K562 (cell line): Measurements from ENCODE around the gene FBXL13. TPM values are rescaled to one million over a fixed set of nuclear protein-coding genes. Genes with fewer than 3 reads are reported as not detected.

Experiments
- ATAC-seq: fragments of 200-7000 bp; cut with Tn5 transposase; 3 replicates; pipeline ENCODE4 v1.9.1; 2020; ENCODE audit warnings: moderate library complexity
- BruUV-seq: library from RNA; stranded (reverse); fragments of 400-500 nt; replicated peaks from 2 replicates; lab custom pipeline; 2021; lab: Mats Ljungman, UMichigan
- CTCF ChIA-PET: fragments of 300-600 bp; formaldehyde crosslinking; extraction: SDS; loops from one replicate; lab custom pipeline; 2021; ENCODE audit warnings: low intra/inter-chr PET ratio; lab: Yijun Ruan, JAX
- POLR2A ChIA-PET: fragments of 300-600, 350-650 bp; sonication (Branson Sonifier 250); formaldehyde crosslinking; extraction: SDS; loops from one replicate; lab custom pipeline; 2021; ENCODE audit warnings: antibody characterized with exemption, inconsistent platforms; lab: Yijun Ruan, JAX
- DNase-seq, 4 experiments: peaks; one replicate each; pipeline versions ENCODE4 v3.0.0 to v3.0.0-alpha.2; 2011 to 2018; ENCODE audit warnings: low spot score in 3 of 4, mixed read lengths in 3 of 4; ENCODE audit errors: extremely low read depth in 1 of 4
- FAIRE-seq: peaks from 2 replicates; lab custom pipeline; 2011; peaks lifted over from hg19 to GRCh38; lab: Jason Lieb, UNC
- H2AFZ ChIP-seq: 2 replicates; pipeline ENCODE4 v1.6.0; 2011; ENCODE audit warnings: low read depth, low read length, control low read depth, inconsistent platforms
- H3K27ac ChIP-seq: fragments of 200-600 bp; 3 replicates; pipeline ENCODE4 v1.8.0; 2011; ENCODE audit warnings: low read depth, mild to moderate bottlenecking, control low read depth, inconsistent platforms, low read length, moderate library complexity, mixed read lengths; ENCODE audit errors: extremely low read depth
- H3K27me3 ChIP-seq, 2 experiments: fragments of 300-600 bp in 1 of 2; 2 replicates in 1 of 2; 3 replicates in 1 of 2; pipeline versions ENCODE4 v1.6.0 to v1.8.0; 2011; ENCODE audit warnings: inconsistent platforms in 2 of 2, low read length in 2 of 2, mild to moderate bottlenecking in 1 of 2, mixed read lengths in 1 of 2, moderate library complexity in 1 of 2; ENCODE audit not compliant: control insufficient read depth in 2 of 2, insufficient read depth in 2 of 2
- H3K36me3 ChIP-seq: fragments of 300-600 bp; 3 replicates; pipeline ENCODE4 v1.8.0; 2011; ENCODE audit warnings: mild to moderate bottlenecking, low read length, inconsistent platforms; ENCODE audit not compliant: control insufficient read depth, insufficient read depth
- H3K4me1 ChIP-seq, 2 experiments: fragments of 200-600 bp in 1 of 2; replicated peaks in 1 of 2; 2 replicates in 1 of 2; 3 replicates in 1 of 2; pipeline versions ENCODE4 v1.5.1 to v1.8.0; 2011; ENCODE audit warnings: inconsistent platforms in 2 of 2, low read length in 2 of 2, mild to moderate bottlenecking in 1 of 2, mixed read lengths in 1 of 2, moderate library complexity in 1 of 2; ENCODE audit not compliant: control insufficient read depth in 2 of 2, insufficient read depth in 2 of 2
- H3K4me2 ChIP-seq: 2 replicates; pipeline ENCODE4 v1.6.1; 2011; ENCODE audit warnings: low read length, control low read depth, inconsistent platforms, mixed read lengths; ENCODE audit not compliant: insufficient read depth
- H3K4me3 ChIP-seq: fragments of 200-600 bp; sonication (generic), shearing (Covaris generic); 2 replicates; pipeline ENCODE4 v1.5.1; 2016; ENCODE audit warnings: control low read depth, inconsistent platforms
- H3K79me2 ChIP-seq: fragments of 200-600 bp; 3 replicates; pipeline ENCODE4 v1.8.0; 2011; ENCODE audit warnings: low read length, inconsistent platforms; ENCODE audit not compliant: control insufficient read depth, insufficient read depth
- H3K9ac ChIP-seq, 2 experiments: 2 replicates each; pipeline versions ENCODE4 v1.6.0 to v1.6.1; 2011; ENCODE audit warnings: low read depth in 2 of 2, low read length in 2 of 2, control low read depth in 1 of 2, inconsistent platforms in 1 of 2, mild to moderate bottlenecking in 1 of 2, mixed read lengths in 1 of 2; ENCODE audit not compliant: insufficient read depth in 1 of 2
- H3K9me1 ChIP-seq: one replicate; pipeline ENCODE4 v1.6.0; 2011; ENCODE audit warnings: inconsistent platforms, mild to moderate bottlenecking, low read length, moderate library complexity; ENCODE audit not compliant: control insufficient read depth, insufficient read depth
- H3K9me3 ChIP-seq: replicated peaks from 2 replicates; pipeline ENCODE4 v1.5.1; 2011; ENCODE audit warnings: low read depth, low read length, inconsistent platforms; ENCODE audit not compliant: control insufficient read depth, insufficient read depth
- H4K20me1 ChIP-seq: replicated peaks from 2 replicates; pipeline ENCODE4 v1.6.1; 2011; ENCODE audit warnings: low read length, inconsistent platforms, mixed read lengths; ENCODE audit not compliant: control insufficient read depth, insufficient read depth
- BHLHE40 ChIP-seq: IDR thresholded peaks from 2 replicates; pipeline ENCODE4 v1.6.1; 2011; ENCODE audit warnings: low read length, improper control_type of control experiment
- CAMTA2 ChIP-seq: fragments of 250-450 bp; sonication (Bioruptor Pico); conservative IDR thresholded peaks from 2 replicates; pipeline ENCODE4 v1.5.1; 2022
- CGGBP1 ChIP-seq: fragments of 250-450 bp; sonication (Bioruptor Pico); IDR thresholded peaks from 2 replicates; pipeline ENCODE4 v1.9.0; 2021; ENCODE audit warnings: mild to moderate bottlenecking
- GTF2A2 ChIP-seq: IDR thresholded peaks from 2 replicates; pipeline ENCODE4 v1.6.1; 2016; ENCODE audit warnings: mild to moderate bottlenecking, missing genetic modification characterization, missing compliant biosample characterization
- MYNN ChIP-seq, 2 experiments: sonication (generic); formaldehyde crosslinking in 1 of 2; IDR thresholded peaks; 2 replicates each; pipeline versions ENCODE4 v1.5.0 to v1.6.1; 2016 to 2020; ENCODE audit warnings: antibody characterized with exemption in 1 of 2, missing genetic modification reagents in 1 of 2
- NR4A1 ChIP-seq, 2 experiments: fragments of 250-450 bp in 1 of 2; fragments of 450-650 bp in 1 of 2; sonication (Bioruptor Pico) in 1 of 2; IDR thresholded peaks; 2 replicates each; pipeline versions ENCODE4 v1.4.0 to v1.6.1; 2016 to 2020; ENCODE audit warnings: mild to moderate bottlenecking in 2 of 2, missing compliant biosample characterization in 1 of 2, missing genetic modification characterization in 1 of 2, moderate library complexity in 1 of 2
- PTBP1 ChIP-seq: fragments of 200-400 bp; formaldehyde crosslinking; IDR thresholded peaks from 2 replicates; pipeline ENCODE4 v1.6.1; 2017; ENCODE audit warnings: low read depth, low read length
- PYGO2 ChIP-seq: fragments of 450-650 bp; IDR thresholded peaks from 2 replicates; pipeline ENCODE4 v1.6.1; 2016; ENCODE audit warnings: mild to moderate bottlenecking, missing genetic modification characterization, moderate library complexity, missing compliant biosample characterization
- RBM22 ChIP-seq: fragments of 200-400 bp; formaldehyde crosslinking; IDR thresholded peaks from 2 replicates; pipeline ENCODE4 v1.6.1; 2018; ENCODE audit warnings: low read length, low read depth; ENCODE audit not compliant: poor library complexity, severe bottlenecking
- SMAD1 ChIP-seq: fragments of 150-350 bp; IDR thresholded peaks from 2 replicates; pipeline ENCODE4 v1.6.1; 2014; ENCODE audit warnings: low read length, low read depth; ENCODE audit not compliant: partially characterized antibody
- XRCC3 ChIP-seq: fragments of 450-650 bp; IDR thresholded peaks from 2 replicates; pipeline ENCODE4 v1.6.1; 2017; ENCODE audit warnings: mild to moderate bottlenecking, moderate library complexity
- ZMIZ1 ChIP-seq, 2 experiments: fragments of 150-350 bp in 1 of 2; IDR thresholded peaks; 2 replicates each; pipeline ENCODE4 v1.6.1; 2012 to 2016; ENCODE audit warnings: low read depth in 2 of 2, low read length in 2 of 2, mild to moderate bottlenecking in 1 of 2, moderate library complexity in 1 of 2
- ZNF449 ChIP-seq: fragments of 250-450 bp; sonication (Bioruptor Pico); IDR thresholded peaks from 2 replicates; pipeline ENCODE4 v1.8.0; 2022; ENCODE audit warnings: moderate library complexity, mild to moderate bottlenecking, inconsistent platforms
- ZNF76 ChIP-seq: fragments of 250-450 bp; sonication (Bioruptor Pico); IDR thresholded peaks from 2 replicates; pipeline ENCODE4 v1.4.0; 2020; ENCODE audit warnings: mild to moderate bottlenecking, moderate library complexity, borderline replicate concordance
- WGBS: fragments of 100-300 bp; shearing (Covaris generic); methylation state at CpG from one replicate; pipeline ENCODE4 v1.1.6; 2016; ENCODE audit warnings: low coverage, mixed read lengths; ENCODE audit not compliant: insufficient coverage; ENCODE audit errors: missing lambda C conversion rate; 5-methylcytosine and 5-hydroxymethylcytosine counted together
- in situ Hi-C: fragments of 300-500 bp; cut with MboI; formaldehyde crosslinking; loops from 4 replicates; pipeline ENCODE4 v1.15.0; 2018; ENCODE audit warnings: inconsistent platforms, mixed read lengths
- intact Hi-C: fragments of 100-400 bp; cut with micrococcal nuclease; formaldehyde crosslinking; loops from 2 replicates; pipeline ENCODE4 v1.14.2; 2022
- polyA plus RNA-seq, 8 experiments: library from polyadenylated mRNA; depleted of rRNA in 4 of 8; stranded (reverse) in 5 of 8; unstranded in 3 of 8; fragments of >200 nt; fragmentation: Nextera tagmentation in 2 of 8; fragmentation: Illumina TruSeq in 1 of 8; extraction: Ambion mirVana in 2 of 8; extraction: Trizol in 1 of 8; gene quantifications; 2 replicates each; pipeline versions ENCODE4 v1.2.1 to v1.2.3, GENCODE V29; 2011 to 2014; ENCODE audit warnings: inconsistent platforms in 1 of 8, missing spikeins in 1 of 8
- total RNA-seq, 7 experiments: library from RNA; depleted of rRNA in 6 of 7; stranded (reverse); fragments of >200 nt in 6 of 7; fragmentation: Illumina TruSeq in 2 of 7; extraction: Trizol in 2 of 7; gene quantifications; 2 replicates each; pipeline versions ENCODE4 v1.2.1 to v1.2.3, GENCODE V29; 2011 to 2021; ENCODE audit warnings: low replicate concordance in 1 of 7

FBXL13 gene
- total and polyA plus RNA-seq, 9 of the 15 experiments (the other 6 are each of a cell fraction or from before 2014, with no cell fraction given), result 16.3 to 55.0 (median 25.4) TPM

GRCh38 chr7:102832674-102833073 is 241.9 kb downstream of the FBXL13 start (continued):
- no peak for TF ChIP-seq ZMIZ1 (IDR thresholded peaks at IDR 0.05; ENCODE audit: low read depth in 2 of 2, low read length in 2 of 2)
- no peak for TF ChIP-seq ZNF449 (CRISPR knock-in tag)
- TF ChIP-seq PYGO2 (tag), result no peak
- no peak for TF ChIP-seq MYNN (IDR thresholded peaks at IDR 0.05)
- no peak for TF ChIP-seq MYNN (CRISPR knock-in tag; IDR thresholded peaks at IDR 0.05)
- no peak for TF ChIP-seq XRCC3
- TF ChIP-seq, all 486 proteins: peak for 0

- no peaks in the 10 kb centered on the region for H3K79me2 ChIP-seq
- peaks cover 61% of the 10 kb centered on the region for H3K36me3 ChIP-seq
- intact Hi-C loops, result no loop called here
- DNase-seq, result no peak
- peak; percentile 23 for FAIRE-seq
- H3K27ac ChIP-seq, result no peak overlapping the region
- BruUV-seq, result no TSS peak
- 78% methylated on average over 2 of the region's 2 CpGs for WGBS
- no peaks in the 10 kb centered on the region for H3K9me1 ChIP-seq
- H4K20me1 ChIP-seq, result no peaks in the 10 kb centered on the region
- no peaks in the 10 kb centered on the region for H3K27me3 ChIP-seq
- CTCF ChIA-PET, result no interaction called here
- ATAC-seq, result no peak
- H3K4me2 ChIP-seq, result no peak overlapping the region
- H2AFZ ChIP-seq, result no peak overlapping the region
- in situ Hi-C loops, result no loop called here
- POLR2A ChIA-PET, result no interaction called here
- H3K4me1 ChIP-seq, result no peaks in the 10 kb centered on the region
- no peak overlapping the region for H3K4me3 ChIP-seq
- H3K9ac ChIP-seq, result no peak overlapping the region
- H3K9me3 ChIP-seq, result no peaks in the 10 kb centered on the region
- TF ChIP-seq SMAD1 (no peak), CGGBP1 (CRISPR knock-in tag) (no peak), PTBP1 (no peak), NR4A1 (CRISPR knock-in tag; IDR thresholded peaks at IDR 0.05) (no peak), NR4A1 (tag; IDR thresholded peaks at IDR 0.05) (no peak), GTF2A2 (no peak), BHLHE40 (no peak), CAMTA2 (CRISPR knock-in tag) (no peak), ZNF76 (CRISPR knock-in tag) (no peak), RBM22 (no peak)
Measured at GRCh38 chr7:102830197-102830596, 244.4 kb downstream of the FBXL13 start.
